Erythroblast (primary cell): ENCODE measurements around the gene MISP3.

Experiments used
- GATA1 ChIP-seq: IDR thresholded peaks from 2 replicates; pipeline ENCODE4 v1.6.1; 2011; ENCODE audit warnings: low read depth, mild to moderate bottlenecking, control low read depth, low read length, moderate library complexity
- POLR2A ChIP-seq: IDR thresholded peaks from 2 replicates; pipeline ENCODE4 v1.6.1; 2011; ENCODE audit warnings: mild to moderate bottlenecking, low read length

GRCh38 chr19:14103310-14103709, 30.7 kb downstream of the MISP3 start:
- no peak for TF ChIP-seq POLR2A
- TF ChIP-seq GATA1: no peak
